ENCODE results near the gene TPK1.

- TF ChIP-seq KAT2B (IDR thresholded peaks at IDR 0.05; ENCODE audit: borderline replicate concordance, low read depth, low read length) (no peak), CTCF (CRISPR knock-in tag; IDR thresholded peaks at IDR 0.05) (no peak), MED1 (CRISPR knock-in tag; IDR thresholded peaks at IDR 0.05) (no peak), HINFP (CRISPR knock-in tag; IDR thresholded peaks at IDR 0.05; ENCODE audit: low read depth) (no peak), HMGA1 (CRISPR knock-in tag; conservative IDR thresholded peaks at IDR 0.05) (no peak), KLF15 (CRISPR knock-in tag; IDR thresholded peaks at IDR 0.05; ENCODE audit: borderline replicate concordance) (no peak), ZNF276 (CRISPR knock-in tag; IDR thresholded peaks at IDR 0.05; ENCODE audit: low read depth) (no peak), NFIC (IDR thresholded peaks at IDR 0.05; ENCODE audit: low read length) (no peak)
Measured at GRCh38 chr7:144653449-144653848, 182.4 kb downstream of the TPK1 start.

Measured in HepG2 (cell line).